Mammary epithelial cell (primary cell): Measurements from ENCODE around the gene TIGD3.

ENCODE experiments used
- EZH2 ChIP-seq: IDR thresholded peaks from 2 replicates; pipeline ENCODE4 v1.6.1; 2012; ENCODE audit warnings: low read length, inconsistent platforms, borderline replicate concordance
- TF ChIP-seq, protein P1 (sequence below), 2 donors: IDR thresholded peaks in 1 of 2; conservative IDR thresholded peaks in 1 of 2; 2 replicates each; pipeline ENCODE4 v1.5.1; 2011 to 2012; ENCODE audit warnings: inconsistent platforms in 2 of 2, low read length in 2 of 2, mild to moderate bottlenecking in 2 of 2, control low read depth in 1 of 2, low read depth in 1 of 2; ENCODE audit not compliant: insufficient read depth in 1 of 2; ENCODE audit errors: extremely low read depth in 1 of 2

GRCh38 chr11:65399249-65399648 lies 44.7 kb downstream of the TIGD3 start:
- TF ChIP-seq, protein P1, sequence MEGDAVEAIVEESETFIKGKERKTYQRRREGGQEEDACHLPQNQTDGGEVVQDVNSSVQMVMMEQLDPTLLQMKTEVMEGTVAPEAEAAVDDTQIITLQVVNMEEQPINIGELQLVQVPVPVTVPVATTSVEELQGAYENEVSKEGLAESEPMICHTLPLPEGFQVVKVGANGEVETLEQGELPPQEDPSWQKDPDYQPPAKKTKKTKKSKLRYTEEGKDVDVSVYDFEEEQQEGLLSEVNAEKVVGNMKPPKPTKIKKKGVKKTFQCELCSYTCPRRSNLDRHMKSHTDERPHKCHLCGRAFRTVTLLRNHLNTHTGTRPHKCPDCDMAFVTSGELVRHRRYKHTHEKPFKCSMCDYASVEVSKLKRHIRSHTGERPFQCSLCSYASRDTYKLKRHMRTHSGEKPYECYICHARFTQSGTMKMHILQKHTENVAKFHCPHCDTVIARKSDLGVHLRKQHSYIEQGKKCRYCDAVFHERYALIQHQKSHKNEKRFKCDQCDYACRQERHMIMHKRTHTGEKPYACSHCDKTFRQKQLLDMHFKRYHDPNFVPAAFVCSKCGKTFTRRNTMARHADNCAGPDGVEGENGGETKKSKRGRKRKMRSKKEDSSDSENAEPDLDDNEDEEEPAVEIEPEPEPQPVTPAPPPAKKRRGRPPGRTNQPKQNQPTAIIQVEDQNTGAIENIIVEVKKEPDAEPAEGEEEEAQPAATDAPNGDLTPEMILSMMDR (conservative IDR thresholded peaks at IDR 0.05 in 1 of 2, IDR thresholded peaks at IDR 0.05 in 1 of 2; ENCODE audit: extremely low read depth in 1 of 2, insufficient read depth in 1 of 2, low read depth in 1 of 2, low read length in 2 of 2), result no peak
- no peak for TF ChIP-seq EZH2
